ENCODE data around the gene IGFBP2.

DNA sequence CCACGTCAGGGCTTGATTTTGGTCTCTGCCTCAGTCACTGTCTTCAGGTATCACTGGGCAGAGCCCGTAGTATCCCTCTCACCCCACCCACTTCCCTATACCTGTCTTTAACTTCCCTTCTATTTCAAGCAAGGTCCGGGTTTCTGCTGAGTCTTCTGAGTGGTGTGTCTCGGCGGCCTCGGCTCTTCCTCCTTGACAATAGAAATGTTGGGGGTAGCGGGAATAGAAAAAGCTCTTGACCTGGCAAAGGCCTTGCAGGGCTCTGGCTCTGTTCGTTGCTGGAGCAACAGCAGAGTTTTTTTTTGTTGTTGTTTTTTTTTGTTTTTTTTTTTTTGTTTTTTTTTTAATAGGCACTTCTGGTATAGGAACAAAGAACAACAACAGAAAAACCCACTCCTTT lies 78.1 kb downstream of the IGFBP2 start:
- TF ChIP-seq CTCF (IDR thresholded peaks at IDR 0.05), result no peak
- TF ChIP-seq POLR2A (IDR thresholded peaks at IDR 0.05), result no peak
- no peak for TF ChIP-seq EP300 (IDR thresholded peaks at IDR 0.05)
- TF ChIP-seq POLR2AphosphoS5 (IDR thresholded peaks at IDR 0.05), result no peak

Measured in stomach (tissue), 4 donors.